ENCODE measurements around the gene STAMBPL1.
"Not testable (repeated sequence)": the region's sequence is repeated elsewhere in the genome, so short reads cannot be mapped to it uniquely, and the experiment has no call there.

Gene STAMBPL1

GRCh38 chr10:88877298-88877697 lies 2.7 kb upstream of the STAMBPL1 start:
- DNase-seq (ENCODE audit: low spot score in 2 of 2) = no peak
- H3K36me3 Mint-ChIP-seq = peaks cover 15% of the 10 kb centered on the region
- no peak overlapping the region for H3K4me3 Mint-ChIP-seq
- no peaks in the 10 kb centered on the region for H3K9me3 Mint-ChIP-seq
- no peak overlapping the region for H3K27ac Mint-ChIP-seq
- no peak for ATAC-seq
- H3K4me1 Mint-ChIP-seq = peaks cover 24% of the 10 kb centered on the region

- Mint-ChIP-seq H3K4me3 (peak overlapping the region; percentile 96), H3K4me1 (peaks cover 52% of the 10 kb centered on the region)
- ATAC-seq = peak; percentile 85
Measured at GRCh38 chr10:88880282-88881076, 434 bp downstream of the STAMBPL1 start.

GRCh38 chr10:88881320-88881719 lies 1.3 kb downstream of the STAMBPL1 start:
- H3K9me3 Mint-ChIP-seq = no peaks in the 10 kb centered on the region
- H3K27ac Mint-ChIP-seq = peak overlapping the region; percentile 95
- DNase-seq (ENCODE audit: low spot score in 2 of 2) (no peak), ATAC-seq (no peak)
- H3K4me1 Mint-ChIP-seq = peaks cover 58% of the 10 kb centered on the region
- peaks cover 30% of the 10 kb centered on the region for H3K36me3 Mint-ChIP-seq
- peak overlapping the region; percentile 96 for H3K4me3 Mint-ChIP-seq

More at GRCh38 chr10:88880282-88881076, 434 bp downstream of the STAMBPL1 start:
- Mint-ChIP-seq H3K27ac (peak overlapping the region; percentile 95), H3K9me3 (no peaks in the 10 kb centered on the region), H3K36me3 (peaks cover 30% of the 10 kb centered on the region)
- peak; percentile 59 to 91 for DNase-seq (ENCODE audit: low spot score in 2 of 2)

DNA sequence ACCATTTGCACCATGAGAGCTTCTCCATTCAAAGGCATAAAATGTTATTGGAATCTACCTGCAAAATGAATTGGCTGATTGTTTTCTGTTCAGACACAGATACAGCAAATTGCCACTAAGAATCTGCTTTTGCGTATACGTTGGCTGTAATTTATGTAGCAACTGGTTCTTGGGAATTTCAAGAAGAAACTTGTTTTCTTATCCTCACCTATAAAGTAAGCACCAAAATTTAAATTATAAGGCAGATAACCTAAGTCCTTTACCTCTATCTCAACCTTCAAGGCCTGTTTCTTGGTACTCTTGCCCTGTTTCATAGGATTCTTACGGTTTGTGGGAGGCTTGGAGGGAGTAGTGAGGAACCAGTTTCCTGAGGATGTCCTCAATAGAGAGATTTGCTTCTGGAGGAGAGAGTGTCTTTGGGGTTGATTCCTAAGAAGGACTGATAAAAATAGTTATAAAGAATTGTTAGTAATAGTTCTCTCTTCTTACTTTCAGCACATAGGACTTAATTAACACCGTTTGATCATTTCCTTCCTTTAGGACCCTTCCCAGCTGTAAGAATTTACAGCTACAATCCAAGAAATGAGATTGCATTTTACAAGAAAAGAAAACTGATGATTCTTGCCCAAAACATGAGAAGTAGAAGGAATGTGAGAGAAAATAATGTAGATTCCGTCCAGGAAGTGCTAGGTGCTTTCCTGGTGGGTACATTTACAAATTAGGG lies 2.0 kb downstream of the STAMBPL1 start:
- H3K36me3 Mint-ChIP-seq = peaks cover 30% of the 10 kb centered on the region
- H3K9me3 Mint-ChIP-seq = no peaks in the 10 kb centered on the region
- ATAC-seq (no peak), DNase-seq (ENCODE audit: low spot score in 2 of 2) (no peak)
- peak overlapping the region; percentile 95 for H3K27ac Mint-ChIP-seq
- H3K4me1 Mint-ChIP-seq = peaks cover 55% of the 10 kb centered on the region
- peak overlapping the region; percentile 96 for H3K4me3 Mint-ChIP-seq

GRCh38 chr10:88882646-88883447 lies 2.8 kb downstream of the STAMBPL1 start:
- Mint-ChIP-seq H3K4me1 (peaks cover 56% of the 10 kb centered on the region), H3K27ac (peak overlapping the region; percentile 95), H3K4me3 (peak overlapping the region; percentile 96), H3K36me3 (peaks cover 30% of the 10 kb centered on the region)
- not testable (repeated sequence) for ATAC-seq; H3K9me3 Mint-ChIP-seq; DNase-seq (ENCODE audit: low spot score in 2 of 2)

DNA sequence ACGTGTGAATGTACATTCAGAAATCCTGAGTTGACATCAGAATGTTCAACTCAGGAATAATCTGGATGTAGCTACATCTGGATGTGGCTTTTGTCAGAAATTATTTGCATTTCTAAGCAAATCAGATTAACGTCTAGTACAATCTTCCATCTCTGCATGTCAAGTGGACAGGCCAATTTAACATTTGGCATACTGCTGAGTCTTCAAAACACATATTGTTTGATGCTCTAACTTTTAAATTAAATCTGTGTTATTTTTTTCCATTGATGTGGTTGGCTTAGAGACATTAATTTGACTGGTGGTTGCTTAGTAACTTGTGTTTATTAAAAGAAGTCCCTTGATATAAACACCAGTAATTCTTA lies 3.4 kb downstream of the STAMBPL1 start:
- H3K27ac Mint-ChIP-seq = peak overlapping the region; percentile 95
- peak overlapping the region; percentile 96 for H3K4me3 Mint-ChIP-seq
- H3K36me3 Mint-ChIP-seq = peaks cover 30% of the 10 kb centered on the region
- H3K4me1 Mint-ChIP-seq = peaks cover 57% of the 10 kb centered on the region
- ATAC-seq (no peak), DNase-seq (ENCODE audit: low spot score in 2 of 2) (no peak)
- H3K9me3 Mint-ChIP-seq = no peaks in the 10 kb centered on the region

GRCh38 chr10:88886557-88886956 lies 6.5 kb downstream of the STAMBPL1 start:
- H3K36me3 Mint-ChIP-seq = peaks cover 22% of the 10 kb centered on the region
- ATAC-seq = peak; percentile 86
- no peak overlapping the region for H3K27ac Mint-ChIP-seq
- DNase-seq (ENCODE audit: low spot score in 2 of 2) = no peak
- no peaks in the 10 kb centered on the region for H3K9me3 Mint-ChIP-seq
- H3K4me1 Mint-ChIP-seq = peaks cover 66% of the 10 kb centered on the region
- no peak overlapping the region for H3K4me3 Mint-ChIP-seq

DNA sequence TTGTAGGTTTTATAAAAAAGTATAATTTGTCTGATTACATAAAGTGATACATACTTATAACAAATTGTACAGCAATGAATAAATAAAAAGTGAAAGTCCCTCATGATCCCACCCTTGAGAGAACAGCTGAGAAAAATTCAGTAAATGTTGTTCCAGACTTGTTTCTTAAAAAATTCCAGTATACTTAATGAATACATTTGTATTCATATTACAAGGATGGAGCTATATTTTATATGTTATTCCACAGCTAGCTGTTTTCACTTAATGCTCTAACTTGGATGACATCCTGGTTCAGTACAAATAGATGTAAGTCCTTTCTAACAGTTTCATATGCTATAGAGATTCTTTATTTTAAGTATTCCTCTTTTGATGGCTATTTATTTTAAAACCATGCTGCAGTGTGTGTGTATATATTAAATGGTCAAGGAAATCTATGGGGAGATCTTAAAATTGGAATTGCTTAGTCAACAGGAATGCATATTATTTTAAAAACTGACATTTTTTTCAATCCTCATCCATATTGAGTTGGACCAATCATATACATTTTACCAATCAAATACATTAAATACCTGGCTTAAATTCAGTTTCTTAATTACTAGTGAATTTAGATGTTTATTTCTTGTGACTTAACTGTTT lies 8.9 kb downstream of the STAMBPL1 start:
- no peak overlapping the region for H3K4me3 Mint-ChIP-seq
- H3K36me3 Mint-ChIP-seq = peaks cover 4% of the 10 kb centered on the region
- H3K27ac Mint-ChIP-seq = no peak overlapping the region
- no peaks in the 10 kb centered on the region for H3K9me3 Mint-ChIP-seq
- DNase-seq (ENCODE audit: low spot score in 2 of 2) = no peak
- ATAC-seq = no peak
- H3K4me1 Mint-ChIP-seq = peaks cover 56% of the 10 kb centered on the region

DNA sequence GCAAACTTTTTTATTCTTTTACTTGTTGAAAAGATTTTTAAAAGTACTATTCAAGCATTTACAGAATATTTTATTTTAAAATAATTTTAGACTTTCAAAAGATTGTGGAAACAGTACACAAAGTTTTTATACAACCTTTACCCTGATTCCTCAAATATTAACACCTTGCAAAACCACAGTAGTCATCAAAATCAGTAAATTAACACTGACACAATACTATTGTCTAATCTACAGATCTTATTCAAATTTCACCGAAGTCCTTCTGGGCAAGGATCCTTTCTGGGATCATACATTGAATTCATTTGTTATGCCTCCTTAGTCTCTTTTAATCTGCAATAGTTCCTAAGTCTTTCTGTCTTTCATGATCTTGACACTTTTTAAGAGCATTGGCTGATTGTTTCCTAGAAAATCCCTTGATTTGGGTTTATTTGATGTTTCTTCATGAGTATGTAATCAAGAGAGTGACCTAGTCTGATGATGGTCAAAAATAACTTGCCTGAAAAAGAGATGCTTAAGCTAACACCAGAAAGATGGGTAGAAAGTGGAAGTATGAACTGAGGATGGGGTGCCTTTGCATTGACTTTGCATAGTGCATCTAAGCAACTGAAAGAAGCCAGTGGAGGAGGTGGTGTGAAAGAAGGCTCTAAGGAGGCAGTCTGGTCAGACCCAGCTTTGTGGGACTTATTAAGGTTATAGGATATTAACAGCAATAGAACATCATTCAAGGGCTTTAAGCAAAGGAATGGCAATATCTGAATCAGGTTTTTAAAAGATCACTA lies 9.7 kb downstream of the STAMBPL1 start:
- Mint-ChIP-seq H3K4me1 (peaks cover 49% of the 10 kb centered on the region), H3K4me3 (no peak overlapping the region), H3K27ac (no peak overlapping the region), H3K36me3 (peaks cover 4% of the 10 kb centered on the region), H3K9me3 (no peaks in the 10 kb centered on the region)
- DNase-seq (ENCODE audit: low spot score in 2 of 2) (no peak), ATAC-seq (no peak)

DNA sequence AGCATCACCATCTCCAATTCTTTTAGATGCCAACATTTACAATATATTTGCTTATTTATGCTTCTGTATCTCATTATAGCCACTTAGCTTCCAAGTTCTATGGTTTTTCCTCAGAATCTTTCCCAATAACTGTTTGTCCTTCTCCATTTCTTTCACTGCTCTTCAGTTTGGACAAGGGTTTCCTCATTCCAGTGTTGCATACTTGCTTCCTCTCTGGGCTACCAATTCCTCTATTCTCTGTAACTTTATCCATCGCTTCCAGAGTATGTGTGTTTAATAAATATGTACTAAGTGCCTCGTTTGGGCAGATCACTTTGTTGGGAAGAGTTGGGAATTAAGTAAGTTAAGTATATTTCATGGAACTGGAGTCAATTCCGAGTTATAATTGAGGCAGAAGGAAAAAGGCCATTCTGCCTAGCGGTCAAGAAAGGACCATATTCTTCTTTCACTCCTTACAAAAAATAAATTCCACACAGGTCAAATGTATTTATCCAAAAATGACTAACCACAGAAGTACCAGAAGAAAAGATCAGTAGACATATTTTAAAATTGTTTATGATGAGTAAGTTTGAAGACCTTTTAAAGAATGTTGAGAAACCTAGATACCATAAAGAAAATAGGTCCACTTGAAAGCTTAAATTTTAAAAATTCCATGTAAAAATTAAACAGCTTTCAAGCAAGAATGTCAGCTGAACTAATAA lies 10.8 kb downstream of the STAMBPL1 start:
- H3K4me1 Mint-ChIP-seq = peaks cover 39% of the 10 kb centered on the region
- H3K36me3 Mint-ChIP-seq = peaks cover 4% of the 10 kb centered on the region
- no peaks in the 10 kb centered on the region for H3K9me3 Mint-ChIP-seq
- ATAC-seq = no peak
- no peak overlapping the region for H3K4me3 Mint-ChIP-seq
- H3K27ac Mint-ChIP-seq = no peak overlapping the region
- DNase-seq (ENCODE audit: low spot score in 2 of 2) = no peak

- Mint-ChIP-seq H3K27ac (no peak overlapping the region), H3K4me3 (no peak overlapping the region), H3K36me3 (peaks cover 4% of the 10 kb centered on the region), H3K4me1 (peaks cover 47% of the 10 kb centered on the region), H3K9me3 (no peaks in the 10 kb centered on the region)
- no peak for DNase-seq (ENCODE audit: low spot score in 2 of 2)
- no peak for ATAC-seq
Measured at GRCh38 chr10:88892222-88892967, 12.3 kb downstream of the STAMBPL1 start.

- DNase-seq (ENCODE audit: low spot score in 2 of 2) = no peak
- ATAC-seq = no peak
- no peak overlapping the region for H3K4me3 Mint-ChIP-seq
- H3K36me3 Mint-ChIP-seq = peaks cover 4% of the 10 kb centered on the region
- no peaks in the 10 kb centered on the region for H3K9me3 Mint-ChIP-seq
- H3K4me1 Mint-ChIP-seq = peaks cover 49% of the 10 kb centered on the region
- no peak overlapping the region for H3K27ac Mint-ChIP-seq
Measured at GRCh38 chr10:88893611-88894010, 13.6 kb downstream of the STAMBPL1 start.

DNA sequence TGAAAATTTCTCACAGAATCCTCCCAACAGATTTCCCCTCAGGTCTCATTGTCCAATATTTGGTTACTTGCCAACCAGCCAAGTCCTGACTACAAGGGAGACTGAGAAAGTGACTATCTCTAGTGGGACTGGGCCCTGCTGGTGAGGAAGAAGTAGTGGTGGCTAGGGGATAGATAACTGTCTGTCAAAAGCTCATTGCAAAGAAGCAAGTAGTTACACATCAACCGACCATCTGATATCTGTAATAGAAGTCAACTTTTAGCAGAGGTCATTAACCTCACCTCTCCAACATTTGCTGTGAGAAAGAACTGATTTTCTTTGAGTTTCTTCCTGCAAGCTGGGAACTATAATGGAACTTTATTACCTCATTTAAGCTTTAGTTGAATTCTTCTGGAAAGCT lies 15.2 kb downstream of the STAMBPL1 start:
- DNase-seq (ENCODE audit: low spot score in 2 of 2) (no peak), ATAC-seq (no peak)
- H3K4me1 Mint-ChIP-seq = peaks cover 44% of the 10 kb centered on the region
- H3K9me3 Mint-ChIP-seq = no peaks in the 10 kb centered on the region
- H3K27ac Mint-ChIP-seq = no peak overlapping the region
- H3K36me3 Mint-ChIP-seq = peaks cover 4% of the 10 kb centered on the region
- H3K4me3 Mint-ChIP-seq = no peak overlapping the region
